ENCODE results near the gene EBPL.

Gene EBPL

GRCh38 chr13:49638030-49638743 lies 53.1 kb downstream of the EBPL start:
- Histone ChIP-seq H3K4me3 (ENCODE audit: low read depth in 1 of 2, low read length in 2 of 2) (no peak overlapping the region), H3K9me3 (ENCODE audit: control insufficient read depth in 1 of 2, low read length in 2 of 2) (no peaks in the 10 kb centered on the region), H3K4me1 (ENCODE audit: control insufficient read depth in 1 of 2, insufficient read depth in 2 of 2, low read length in 2 of 2) (peaks cover 0 to 9% of the 10 kb centered on the region in 2 donors), H3K9ac (ENCODE audit: low read depth in 1 of 2, low read length in 2 of 2) (no peak overlapping the region), H3K36me3 (ENCODE audit: control insufficient read depth in 1 of 2, insufficient read depth in 2 of 2, low read length in 2 of 2) (no peaks in the 10 kb centered on the region), H3K27ac (ENCODE audit: low read depth, low read length) (no peak overlapping the region), H3K27me3 (ENCODE audit: control insufficient read depth in 1 of 2, insufficient read depth in 2 of 2, low read length in 2 of 2) (no peaks in the 10 kb centered on the region)

GRCh38 chr13:49636705-49637104 lies 54.6 kb downstream of the EBPL start:
- no peak overlapping the region for H3K9ac ChIP-seq (ENCODE audit: low read depth in 1 of 2, low read length in 2 of 2)
- no peaks in the 10 kb centered on the region for H3K9me3 ChIP-seq (ENCODE audit: control insufficient read depth in 1 of 2, low read length in 2 of 2)
- H3K36me3 ChIP-seq (ENCODE audit: control insufficient read depth in 1 of 2, insufficient read depth in 2 of 2, low read length in 2 of 2) = no peaks in the 10 kb centered on the region
- no peak overlapping the region for H3K27ac ChIP-seq (ENCODE audit: low read depth, low read length)
- no peak overlapping the region for H3K4me3 ChIP-seq (ENCODE audit: low read depth in 1 of 2, low read length in 2 of 2)
- no peaks in the 10 kb centered on the region for H3K27me3 ChIP-seq (ENCODE audit: control insufficient read depth in 1 of 2, insufficient read depth in 2 of 2, low read length in 2 of 2)
- H3K4me1 ChIP-seq (ENCODE audit: control insufficient read depth in 1 of 2, insufficient read depth in 2 of 2, low read length in 2 of 2) = peaks cover 0 to 9% of the 10 kb centered on the region in 2 donors

GRCh38 chr13:49635599-49636433 lies 55.5 kb downstream of the EBPL start:
- Histone ChIP-seq H3K4me3 (ENCODE audit: low read depth in 1 of 2, low read length in 2 of 2) (peak overlapping the region; percentile 37 to 70), H3K4me1 (ENCODE audit: control insufficient read depth in 1 of 2, insufficient read depth in 2 of 2, low read length in 2 of 2) (peaks cover 0 to 9% of the 10 kb centered on the region in 2 donors), H3K9me3 (ENCODE audit: control insufficient read depth in 1 of 2, low read length in 2 of 2) (no peaks in the 10 kb centered on the region), H3K36me3 (ENCODE audit: control insufficient read depth in 1 of 2, insufficient read depth in 2 of 2, low read length in 2 of 2) (no peaks in the 10 kb centered on the region), H3K27me3 (ENCODE audit: control insufficient read depth in 1 of 2, insufficient read depth in 2 of 2, low read length in 2 of 2) (no peaks in the 10 kb centered on the region), H3K27ac (ENCODE audit: low read depth, low read length) (no peak overlapping the region), H3K9ac (ENCODE audit: low read depth in 1 of 2, low read length in 2 of 2) (peak overlapping the region in 1 of 2 donors; percentile 11)

GRCh38 chr13:49633710-49634109 lies 57.6 kb downstream of the EBPL start:
- Histone ChIP-seq H3K4me3 (ENCODE audit: low read depth in 1 of 2, low read length in 2 of 2) (no peak overlapping the region), H3K27ac (ENCODE audit: low read depth, low read length) (no peak overlapping the region), H3K9me3 (ENCODE audit: control insufficient read depth in 1 of 2, low read length in 2 of 2) (no peaks in the 10 kb centered on the region), H3K27me3 (ENCODE audit: control insufficient read depth in 1 of 2, insufficient read depth in 2 of 2, low read length in 2 of 2) (no peaks in the 10 kb centered on the region), H3K36me3 (ENCODE audit: control insufficient read depth in 1 of 2, insufficient read depth in 2 of 2, low read length in 2 of 2) (no peaks in the 10 kb centered on the region), H3K4me1 (ENCODE audit: control insufficient read depth in 1 of 2, insufficient read depth in 2 of 2, low read length in 2 of 2) (peaks cover 0 to 16% of the 10 kb centered on the region in 2 donors), H3K9ac (ENCODE audit: low read depth in 1 of 2, low read length in 2 of 2) (no peak overlapping the region)

GRCh38 chr13:49632156-49632555 lies 59.1 kb downstream of the EBPL start:
- H3K4me3 ChIP-seq (ENCODE audit: low read depth in 1 of 2, low read length in 2 of 2) = no peak overlapping the region
- H3K27ac ChIP-seq (ENCODE audit: low read depth, low read length) = no peak overlapping the region
- no peaks in the 10 kb centered on the region for H3K9me3 ChIP-seq (ENCODE audit: control insufficient read depth in 1 of 2, low read length in 2 of 2)
- no peaks in the 10 kb centered on the region for H3K27me3 ChIP-seq (ENCODE audit: control insufficient read depth in 1 of 2, insufficient read depth in 2 of 2, low read length in 2 of 2)
- H3K36me3 ChIP-seq (ENCODE audit: control insufficient read depth in 1 of 2, insufficient read depth in 2 of 2, low read length in 2 of 2) = no peaks in the 10 kb centered on the region
- no peak overlapping the region for H3K9ac ChIP-seq (ENCODE audit: low read depth in 1 of 2, low read length in 2 of 2)
- peaks cover 0 to 21% of the 10 kb centered on the region in 2 donors for H3K4me1 ChIP-seq (ENCODE audit: control insufficient read depth in 1 of 2, insufficient read depth in 2 of 2, low read length in 2 of 2)

- H3K36me3 ChIP-seq (ENCODE audit: control insufficient read depth in 1 of 2, insufficient read depth in 2 of 2, low read length in 2 of 2) = no peaks in the 10 kb centered on the region
- H3K9ac ChIP-seq (ENCODE audit: low read depth in 1 of 2, low read length in 2 of 2) = no peak overlapping the region
- H3K9me3 ChIP-seq (ENCODE audit: control insufficient read depth in 1 of 2, low read length in 2 of 2) = no peaks in the 10 kb centered on the region
- no peak overlapping the region for H3K27ac ChIP-seq (ENCODE audit: low read depth, low read length)
- peaks cover 6 to 17% of the 10 kb centered on the region in 2 donors for H3K4me1 ChIP-seq (ENCODE audit: control insufficient read depth in 1 of 2, insufficient read depth in 2 of 2, low read length in 2 of 2)
- no peak overlapping the region for H3K4me3 ChIP-seq (ENCODE audit: low read depth in 1 of 2, low read length in 2 of 2)
- no peaks in the 10 kb centered on the region for H3K27me3 ChIP-seq (ENCODE audit: control insufficient read depth in 1 of 2, insufficient read depth in 2 of 2, low read length in 2 of 2)
Measured at GRCh38 chr13:49630580-49630979, 60.7 kb downstream of the EBPL start.

- H3K9me3 ChIP-seq (ENCODE audit: control insufficient read depth in 1 of 2, low read length in 2 of 2) = no peaks in the 10 kb centered on the region
- H3K27ac ChIP-seq (ENCODE audit: low read depth, low read length) = no peak overlapping the region
- no peaks in the 10 kb centered on the region for H3K27me3 ChIP-seq (ENCODE audit: control insufficient read depth in 1 of 2, insufficient read depth in 2 of 2, low read length in 2 of 2)
- no peak overlapping the region for H3K4me3 ChIP-seq (ENCODE audit: low read depth in 1 of 2, low read length in 2 of 2)
- H3K9ac ChIP-seq (ENCODE audit: low read depth in 1 of 2, low read length in 2 of 2) = no peak overlapping the region
- no peaks in the 10 kb centered on the region for H3K36me3 ChIP-seq (ENCODE audit: control insufficient read depth in 1 of 2, insufficient read depth in 2 of 2, low read length in 2 of 2)
- peaks cover 7 to 24% of the 10 kb centered on the region in 2 donors for H3K4me1 ChIP-seq (ENCODE audit: control insufficient read depth in 1 of 2, insufficient read depth in 2 of 2, low read length in 2 of 2)
Measured at GRCh38 chr13:49629947-49630346, 61.3 kb downstream of the EBPL start.

DNA sequence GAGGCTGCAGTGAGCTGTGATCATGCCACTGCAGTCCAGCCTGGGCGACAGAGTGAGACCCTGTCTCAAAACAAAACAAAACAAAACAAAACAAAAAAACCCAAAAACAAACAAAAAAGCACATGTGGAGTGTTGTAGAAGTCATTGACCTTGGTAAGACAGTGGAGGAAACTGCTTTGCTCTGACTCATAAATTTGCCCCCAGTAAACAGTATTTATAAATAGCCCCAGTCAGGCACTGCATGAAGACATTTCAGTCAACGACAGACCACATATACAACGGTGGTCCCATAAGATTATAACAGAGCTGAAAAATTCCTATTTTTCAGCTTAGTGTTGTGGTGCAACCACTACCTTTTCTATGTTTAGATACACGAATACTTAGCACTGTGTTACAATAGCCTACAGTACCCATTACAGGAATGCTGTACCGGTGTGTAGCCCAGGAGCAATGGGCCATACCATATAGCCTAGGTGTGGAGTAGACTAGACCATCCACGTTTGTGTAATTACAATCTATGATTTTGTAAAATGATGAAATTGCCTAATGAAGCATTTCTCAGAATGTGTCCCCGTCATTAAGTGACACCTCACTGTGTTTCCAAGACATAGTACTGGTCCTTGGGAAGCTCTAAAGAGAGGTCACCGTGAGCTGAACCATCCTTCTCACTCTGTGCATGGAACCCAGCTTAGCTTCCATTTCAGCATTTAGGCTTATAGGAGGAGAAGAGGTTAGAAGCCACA lies 61.9 kb downstream of the EBPL start:
- H3K27ac ChIP-seq (ENCODE audit: low read depth, low read length) = no peak overlapping the region
- no peak overlapping the region for H3K9ac ChIP-seq (ENCODE audit: low read depth in 1 of 2, low read length in 2 of 2)
- H3K36me3 ChIP-seq (ENCODE audit: control insufficient read depth in 1 of 2, insufficient read depth in 2 of 2, low read length in 2 of 2) = no peaks in the 10 kb centered on the region
- H3K27me3 ChIP-seq (ENCODE audit: control insufficient read depth in 1 of 2, insufficient read depth in 2 of 2, low read length in 2 of 2) = no peaks in the 10 kb centered on the region
- H3K9me3 ChIP-seq (ENCODE audit: control insufficient read depth in 1 of 2, low read length in 2 of 2) = no peaks in the 10 kb centered on the region
- peaks cover 7 to 24% of the 10 kb centered on the region in 2 donors for H3K4me1 ChIP-seq (ENCODE audit: control insufficient read depth in 1 of 2, insufficient read depth in 2 of 2, low read length in 2 of 2)
- H3K4me3 ChIP-seq (ENCODE audit: low read depth in 1 of 2, low read length in 2 of 2) = peak overlapping the region in 1 of 2 donors; percentile 82

DNA sequence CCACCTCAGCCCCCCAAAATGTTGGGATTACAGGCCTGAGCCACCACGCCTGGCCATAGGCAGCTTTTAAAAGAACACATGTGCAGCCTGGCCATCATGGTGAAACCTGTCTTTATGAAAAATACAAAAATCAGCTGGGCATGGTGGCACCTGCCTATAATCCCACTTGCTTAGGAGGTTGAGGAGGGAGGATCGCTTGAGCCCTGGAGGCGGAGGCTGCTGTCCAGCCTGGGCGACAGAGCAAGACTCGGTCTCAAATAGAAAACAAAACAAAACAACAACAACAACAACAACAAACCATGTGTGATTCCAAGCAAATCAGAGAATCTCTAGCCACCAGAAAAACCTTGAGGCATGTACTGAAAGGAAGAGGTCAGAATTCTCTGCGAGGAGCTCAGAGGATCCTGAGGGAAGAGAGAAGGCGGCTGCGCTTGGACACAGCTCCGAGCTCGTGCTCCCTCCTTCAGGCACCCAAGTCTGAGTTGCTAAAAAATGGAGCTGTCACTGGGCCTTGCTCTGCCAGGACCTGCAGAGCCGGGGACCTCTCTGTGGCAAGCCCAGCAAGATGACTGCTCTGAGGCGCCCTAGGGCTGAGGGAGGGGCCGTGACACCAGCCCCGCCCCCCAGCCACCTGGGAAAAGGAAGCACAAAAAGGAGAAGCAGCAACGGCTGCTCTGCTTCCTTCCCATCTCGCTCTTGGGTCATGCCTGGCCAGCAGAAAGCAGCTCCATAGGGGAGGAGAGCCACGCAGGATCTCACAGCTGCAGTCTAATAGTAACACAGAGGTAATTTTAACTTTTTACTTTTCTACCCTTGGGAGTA lies 63.2 kb downstream of the EBPL start, which contains the start of gene ARL11:
ARL11 (plus strand) TSS at position 677 of the 822 bp plus-strand sequence. CDS start 1,941 bp downstream, outside the sequence.
- no peaks in the 10 kb centered on the region for H3K9me3 ChIP-seq (ENCODE audit: control insufficient read depth in 1 of 2, low read length in 2 of 2)
- peak within 1 kb of the TSS; percentile 68 to 82 for H3K4me3 ChIP-seq (ENCODE audit: low read depth in 1 of 2, low read length in 2 of 2)
- no peaks in the 10 kb centered on the region for H3K36me3 ChIP-seq (ENCODE audit: control insufficient read depth in 1 of 2, insufficient read depth in 2 of 2, low read length in 2 of 2)
- H3K27ac ChIP-seq (ENCODE audit: low read depth, low read length) = no peak within 1 kb of the TSS
- H3K27me3 ChIP-seq (ENCODE audit: control insufficient read depth in 1 of 2, insufficient read depth in 2 of 2, low read length in 2 of 2) = no peaks in the 10 kb centered on the region
- peaks cover 7 to 24% of the 10 kb centered on the region in 2 donors for H3K4me1 ChIP-seq (ENCODE audit: control insufficient read depth in 1 of 2, insufficient read depth in 2 of 2, low read length in 2 of 2)
- H3K9ac ChIP-seq (ENCODE audit: low read depth in 1 of 2, low read length in 2 of 2) = peak within 1 kb of the TSS in 1 of 2 donors; percentile 51

Measured in duodenal mucosa (tissue), 2 donors.